ENCODE measurements around the gene ATG4A.

Gene ATG4A

DNA sequence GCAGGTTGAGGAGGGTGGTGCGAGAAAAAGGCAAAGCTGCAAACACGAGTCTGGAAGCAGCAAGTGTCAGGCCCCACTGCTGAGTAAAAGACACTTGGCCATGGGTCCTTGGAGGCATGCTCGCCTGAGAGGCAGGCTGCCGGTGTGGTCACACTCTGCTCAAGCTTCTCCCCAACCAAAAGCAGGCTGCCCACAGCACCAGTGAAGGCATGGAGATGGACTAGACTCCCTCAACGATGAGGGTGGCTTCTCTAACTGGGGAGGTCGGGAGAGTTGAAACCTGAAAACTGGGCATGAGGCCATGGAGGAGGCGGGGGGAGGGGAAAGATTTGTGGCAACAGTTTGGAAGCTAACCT lies 86.5 kb downstream of the ATG4A start:
- TF ChIP-seq, protein P1, sequence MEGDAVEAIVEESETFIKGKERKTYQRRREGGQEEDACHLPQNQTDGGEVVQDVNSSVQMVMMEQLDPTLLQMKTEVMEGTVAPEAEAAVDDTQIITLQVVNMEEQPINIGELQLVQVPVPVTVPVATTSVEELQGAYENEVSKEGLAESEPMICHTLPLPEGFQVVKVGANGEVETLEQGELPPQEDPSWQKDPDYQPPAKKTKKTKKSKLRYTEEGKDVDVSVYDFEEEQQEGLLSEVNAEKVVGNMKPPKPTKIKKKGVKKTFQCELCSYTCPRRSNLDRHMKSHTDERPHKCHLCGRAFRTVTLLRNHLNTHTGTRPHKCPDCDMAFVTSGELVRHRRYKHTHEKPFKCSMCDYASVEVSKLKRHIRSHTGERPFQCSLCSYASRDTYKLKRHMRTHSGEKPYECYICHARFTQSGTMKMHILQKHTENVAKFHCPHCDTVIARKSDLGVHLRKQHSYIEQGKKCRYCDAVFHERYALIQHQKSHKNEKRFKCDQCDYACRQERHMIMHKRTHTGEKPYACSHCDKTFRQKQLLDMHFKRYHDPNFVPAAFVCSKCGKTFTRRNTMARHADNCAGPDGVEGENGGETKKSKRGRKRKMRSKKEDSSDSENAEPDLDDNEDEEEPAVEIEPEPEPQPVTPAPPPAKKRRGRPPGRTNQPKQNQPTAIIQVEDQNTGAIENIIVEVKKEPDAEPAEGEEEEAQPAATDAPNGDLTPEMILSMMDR (IDR thresholded peaks at IDR 0.05; ENCODE audit: insufficient read depth, low read length, missing control alignments): no peak
- ChIA-PET CTCF (no interaction called here), POLR2A (no interaction called here)
- no peak for DNase-seq (ENCODE audit: low read depth, low spot score)
- no peak overlapping the region for H3K4me3 ChIP-seq (ENCODE audit: low read depth, low read length)

DNA sequence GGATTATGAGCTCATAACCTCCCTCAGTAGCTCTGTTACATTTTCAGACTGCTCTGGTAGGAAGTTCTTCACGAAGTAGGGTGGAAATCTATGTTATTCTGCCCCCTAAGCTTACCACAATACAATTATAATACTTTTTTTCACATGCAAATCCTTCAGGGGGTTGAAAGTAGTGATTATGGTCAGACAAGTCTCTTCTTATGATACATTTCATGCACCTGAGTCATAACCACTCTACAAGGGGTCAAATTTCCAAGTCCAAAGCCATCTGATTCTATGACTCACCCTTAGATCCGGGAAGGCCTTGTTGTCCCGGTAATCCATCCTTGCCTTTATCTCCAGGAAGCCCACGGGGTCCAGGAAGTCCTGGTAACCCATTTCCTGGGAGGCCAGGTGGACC lies 95.2 kb downstream of the ATG4A start:
- ChIA-PET POLR2A (no interaction called here), CTCF (interaction anchor here (1.0 kb wide), 1 partner anchor 13 kb away, joined by 3 read pairs; no protein-coding TSS in a partner anchor)
- TF ChIP-seq, protein P1 (IDR thresholded peaks at IDR 0.05; ENCODE audit: insufficient read depth, low read length, missing control alignments): no peak
- H3K4me3 ChIP-seq (ENCODE audit: low read depth, low read length): no peak overlapping the region
- peak; percentile 19 for DNase-seq (ENCODE audit: low read depth, low spot score)

DNA sequence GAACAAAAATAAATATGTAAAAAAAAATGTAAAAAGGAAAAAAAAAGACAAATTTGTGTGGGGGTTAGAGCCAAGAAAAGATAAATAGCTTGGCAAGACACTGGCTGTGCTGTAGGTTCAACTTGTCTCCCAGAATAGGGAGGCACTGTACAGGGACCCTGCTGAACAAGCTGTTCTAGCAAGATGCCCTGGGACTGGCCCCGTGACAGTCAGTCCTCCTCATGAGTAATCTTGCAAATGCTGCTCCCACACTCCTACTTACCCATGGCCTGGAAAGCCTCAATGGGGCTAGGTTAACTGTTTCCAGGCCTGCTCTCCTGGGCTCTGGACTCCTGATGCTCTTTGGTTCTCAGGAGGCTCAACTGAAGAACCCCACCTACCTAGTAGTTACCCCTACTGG lies 106.8 kb downstream of the ATG4A start:
- POLR2A ChIA-PET: no interaction called here
- H3K4me3 ChIP-seq (ENCODE audit: low read depth, low read length): no peak overlapping the region
- CTCF ChIA-PET: no interaction called here
- TF ChIP-seq, protein P1 (IDR thresholded peaks at IDR 0.05; ENCODE audit: insufficient read depth, low read length, missing control alignments): no peak
- no peak for DNase-seq (ENCODE audit: low read depth, low spot score)

DNA sequence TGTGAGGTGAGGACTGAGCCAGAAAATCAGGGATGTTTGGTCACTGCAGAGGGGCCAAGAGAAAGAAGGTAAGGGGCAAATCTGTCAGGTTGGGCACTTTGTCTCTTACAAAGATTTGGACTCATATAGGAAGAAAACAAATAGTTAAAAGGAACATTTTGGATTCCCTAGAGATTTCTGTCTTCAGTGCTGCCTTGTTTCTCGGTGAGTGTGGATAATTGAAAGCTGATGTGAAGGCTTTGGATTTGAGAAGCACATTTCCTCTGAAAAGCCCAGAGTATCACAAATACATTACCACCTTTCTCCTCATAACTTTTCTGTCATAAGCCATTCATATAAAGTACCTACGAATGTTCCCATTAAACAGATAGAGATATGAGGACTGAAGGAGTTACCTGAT lies 107.5 kb downstream of the ATG4A start:
- POLR2A ChIA-PET: no interaction called here
- DNase-seq (ENCODE audit: low read depth, low spot score): no peak
- TF ChIP-seq, protein P1 (IDR thresholded peaks at IDR 0.05; ENCODE audit: insufficient read depth, low read length, missing control alignments): no peak
- no peak overlapping the region for H3K4me3 ChIP-seq (ENCODE audit: low read depth, low read length)
- CTCF ChIA-PET: interaction anchor here (1.5 kb wide), 1 partner anchor 26 kb away, joined by 4 read pairs; no protein-coding TSS in a partner anchor

DNA sequence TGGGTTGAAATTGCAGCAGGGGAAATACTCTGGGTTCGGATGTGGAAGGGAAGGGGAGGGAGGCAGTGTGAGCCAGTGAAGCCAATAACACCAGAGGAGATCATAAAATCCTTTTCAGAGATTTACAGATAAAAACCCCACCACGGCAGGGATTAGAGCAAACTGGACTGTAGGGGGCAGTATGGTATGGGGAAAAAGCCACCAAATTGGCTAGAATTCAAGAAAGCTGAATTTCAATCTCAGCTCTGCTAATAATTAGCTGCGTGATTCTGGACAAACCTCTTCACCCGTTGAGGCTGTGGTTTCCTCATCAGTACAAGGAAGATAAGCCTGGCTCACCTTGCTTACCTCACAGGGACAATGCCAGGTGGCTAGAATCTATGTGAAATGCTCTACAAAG lies 108.1 kb downstream of the ATG4A start:
- DNase-seq (ENCODE audit: low read depth, low spot score): no peak
- TF ChIP-seq, protein P1 (IDR thresholded peaks at IDR 0.05; ENCODE audit: insufficient read depth, low read length, missing control alignments): no peak
- POLR2A ChIA-PET: no interaction called here
- H3K4me3 ChIP-seq (ENCODE audit: low read depth, low read length): no peak overlapping the region
- CTCF ChIA-PET: interaction anchor here (0.6 to 1.5 kb wide), 4 partner anchors 13 to 1273 kb away, joined by 3 to 4 read pairs (median 4); no protein-coding TSS in a partner anchor

DNA sequence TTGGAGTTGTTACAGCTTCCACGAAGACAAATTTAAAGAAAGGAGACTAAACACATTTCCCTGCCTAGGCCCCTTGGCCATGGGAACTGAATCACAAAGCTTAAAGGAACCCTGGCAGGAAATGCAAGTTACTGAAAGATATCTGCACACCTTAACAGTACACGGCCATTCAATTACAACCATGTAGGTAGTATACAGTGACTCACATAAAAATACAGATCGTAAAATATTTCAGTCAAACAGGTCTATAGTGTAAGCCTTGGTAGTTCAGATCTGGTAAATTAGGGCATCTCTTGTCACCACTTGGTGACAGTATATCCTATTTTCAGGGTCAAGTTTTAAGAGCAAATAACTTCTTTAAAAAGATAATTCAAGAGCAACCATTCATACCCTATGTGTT lies 112.0 kb downstream of the ATG4A start:
- POLR2A ChIA-PET: no interaction called here
- CTCF ChIA-PET: interaction anchor here (1.3 kb wide), 1 partner anchor 21 kb away, joined by 4 read pairs; no protein-coding TSS in a partner anchor
- H3K4me3 ChIP-seq (ENCODE audit: low read depth, low read length): no peak overlapping the region
- no peak for DNase-seq (ENCODE audit: low read depth, low spot score)
- TF ChIP-seq, protein P1 (IDR thresholded peaks at IDR 0.05; ENCODE audit: insufficient read depth, low read length, missing control alignments): no peak

Measured in AG04449 (cell line).